CD4-positive, alpha-beta T cell (primary cell): ENCODE measurements around the gene ACVR1B. TPM values are rescaled to one million over a fixed set of nuclear protein-coding genes. Genes with fewer than 3 reads are reported as not detected.

Experiments
- ATAC-seq: fragments of 200-7000 bp; cut with Tn5 transposase; one replicate; pipeline ENCODE4 v1.10.0; 2022; ENCODE audit warnings: mild to moderate bottlenecking; ENCODE audit not compliant: poor library complexity
- CTCF ChIA-PET: fragments of 350-600 bp; sonication (Branson Sonifier 250); formaldehyde crosslinking; loops from one replicate; lab custom pipeline; 2021; ENCODE audit warnings: antibody characterized with exemption, inconsistent platforms; lab: Charles Lee
- POLR2A ChIA-PET: fragments of 350-600 bp; sonication (Branson Sonifier 250); formaldehyde crosslinking; loops from one replicate; lab custom pipeline; 2021; ENCODE audit warnings: antibody characterized with exemption, inconsistent platforms; lab: Charles Lee
- DNase-seq, 14 experiments: peaks; one replicate each; pipeline ENCODE4 v3.0.0-alpha.2; 2013 to 2020; ENCODE audit warnings: mixed read lengths in 2 of 14
- H3K27ac ChIP-seq, 2 donors: one replicate each; pipeline versions ENCODE4 v1.5.1 to v1.7.0; 2013; ENCODE audit warnings: low read length in 2 of 2, low read depth in 1 of 2, mild to moderate bottlenecking in 1 of 2
- H3K27me3 ChIP-seq, 2 experiments: 1 replicate in 1 of 2; 2 replicates in 1 of 2; pipeline versions ENCODE4 v1.6.1 to v1.7.0; 2013; ENCODE audit warnings: low read length in 2 of 2, control low read depth in 1 of 2, mild to moderate bottlenecking in 1 of 2, moderate library complexity in 1 of 2; ENCODE audit not compliant: insufficient read depth in 2 of 2, control insufficient read depth in 1 of 2
- H3K36me3 ChIP-seq: one replicate; pipeline ENCODE4 v1.6.1; 2013; ENCODE audit warnings: low read length, control low read depth; ENCODE audit not compliant: insufficient read depth
- H3K4me1 ChIP-seq: one replicate; pipeline ENCODE4 v1.6.1; 2013; ENCODE audit warnings: low read length, control low read depth; ENCODE audit not compliant: insufficient read depth
- H3K4me3 ChIP-seq: one replicate; pipeline ENCODE4 v1.5.1; 2013; ENCODE audit warnings: mild to moderate bottlenecking, low read length, moderate library complexity
- H3K9me3 ChIP-seq, 2 experiments: 1 replicate in 1 of 2; 2 replicates in 1 of 2; pipeline versions ENCODE4 v1.6.1 to v1.7.0; 2013; ENCODE audit warnings: low read length in 2 of 2, mild to moderate bottlenecking in 2 of 2, control low read depth in 1 of 2, moderate library complexity in 1 of 2; ENCODE audit not compliant: control insufficient read depth in 1 of 2, insufficient read depth in 1 of 2
- H3K27ac Mint-ChIP-seq: one replicate; pipeline ENCODE4 v1.8.0; 2020; ENCODE audit warnings: mixed read lengths
- H3K27me3 Mint-ChIP-seq: one replicate; pipeline ENCODE4 v1.8.0; 2021; ENCODE audit warnings: mixed read lengths
- H3K36me3 Mint-ChIP-seq: one replicate; pipeline ENCODE4 v1.8.0; 2021; ENCODE audit warnings: low read depth, mixed read lengths
- H3K4me1 Mint-ChIP-seq: one replicate; pipeline ENCODE4 v1.8.0; 2021; ENCODE audit warnings: low read depth, mixed read lengths
- H3K4me3 Mint-ChIP-seq: one replicate; pipeline ENCODE4 v1.8.0; 2020; ENCODE audit warnings: mild to moderate bottlenecking, mixed read lengths
- H3K9me3 Mint-ChIP-seq: one replicate; pipeline ENCODE4 v1.8.0; 2020; ENCODE audit warnings: mixed read lengths
- CTCF ChIP-seq: fragments of 200-600 bp; IDR thresholded peaks from one replicate; pipeline ENCODE4 v1.8.0; 2022; ENCODE audit warnings: antibody characterized with exemption, mild to moderate bottlenecking
- intact Hi-C, 2 experiments: fragments of 100-400 bp; cut with DNase I in 1 of 2; cut with micrococcal nuclease in 1 of 2; formaldehyde crosslinking; loops; one replicate each; pipeline versions ENCODE4 v1.15.1 to v1.9.0; 2023 to 2025; cut with DNase I, micrococcal nuclease
- total RNA-seq, 174 experiments: library from RNA in 2 of 174; stranded (reverse) in 2 of 174; gene quantifications; one replicate each; pipeline ENCODE4 v1.2.3 and lab custom pipeline; 2021 to 2026

ACVR1B gene
- total RNA-seq, 2 experiments from 2014 or later, result 14.2 to 14.5 TPM

GRCh38 chr12:51963477-51963876, 12.0 kb downstream of the ACVR1B start:
- H3K4me1 Mint-ChIP-seq, result peaks cover 48% of the 10 kb centered on the region
- H3K9me3 ChIP-seq, result no peaks in the 10 kb centered on the region
- intact Hi-C loops, result no loop called here
- no peaks in the 10 kb centered on the region for H3K27me3 ChIP-seq
- H3K4me3 Mint-ChIP-seq, result no peak overlapping the region
- no peak overlapping the region for H3K27ac ChIP-seq
- H3K4me3 ChIP-seq, result no peak overlapping the region
- H3K9me3 Mint-ChIP-seq, result no peaks in the 10 kb centered on the region
- ChIA-PET POLR2A (no interaction called here), CTCF (no interaction called here)
- no peaks in the 10 kb centered on the region for H3K27me3 Mint-ChIP-seq
- peaks cover 4% of the 10 kb centered on the region for H3K4me1 ChIP-seq
- H3K27ac Mint-ChIP-seq, result no peak overlapping the region
- ATAC-seq (no peak), DNase-seq (no peak)
- TF ChIP-seq CTCF, result no peak
- peaks cover 2% of the 10 kb centered on the region for H3K36me3 ChIP-seq
- H3K36me3 Mint-ChIP-seq, result peaks cover 28% of the 10 kb centered on the region

- CTCF ChIA-PET, result interaction anchor here (1.9 kb wide), 1 partner anchor 12 kb away, joined by 6 read pairs; no protein-coding TSS in a partner anchor
- TF ChIP-seq CTCF, result no peak
- intact Hi-C loops, result no loop called here
- no peaks in the 10 kb centered on the region for H3K36me3 ChIP-seq
- Mint-ChIP-seq H3K4me3 (peak overlapping the region; percentile 31), H3K27me3 (no peaks in the 10 kb centered on the region), H3K4me1 (peaks cover 66% of the 10 kb centered on the region), H3K9me3 (no peaks in the 10 kb centered on the region), H3K27ac (peak overlapping the region; percentile 67), H3K36me3 (peaks cover 2% of the 10 kb centered on the region)
- no peaks in the 10 kb centered on the region for H3K9me3 ChIP-seq
- DNase-seq (no peak), ATAC-seq (no peak)
- no peak overlapping the region for H3K4me3 ChIP-seq
- no peaks in the 10 kb centered on the region for H3K27me3 ChIP-seq
- POLR2A ChIA-PET, result interaction anchor here (3.2 kb wide), 1 partner anchor 8 kb away, joined by 19 read pairs; no protein-coding TSS in a partner anchor
- peaks cover 43% of the 10 kb centered on the region for H3K4me1 ChIP-seq
- no peak overlapping the region for H3K27ac ChIP-seq
Observed at GRCh38 chr12:51969643-51970042, 18.1 kb downstream of the ACVR1B start.

- Mint-ChIP-seq H3K27me3 (no peaks in the 10 kb centered on the region), H3K9me3 (no peaks in the 10 kb centered on the region), H3K4me1 (peaks cover 72% of the 10 kb centered on the region), H3K36me3 (peaks cover 9% of the 10 kb centered on the region), H3K27ac (peak overlapping the region; percentile 67), H3K4me3 (peak overlapping the region; percentile 72)
- DNase-seq, result peak in 7 of 14 experiments; percentile 2 to 70 (median 33)
- ATAC-seq, result peak; percentile 71
- intact Hi-C loops, result loop anchor here in 1 of 2 experiments (1.0 kb wide), 1 partner anchor 9 kb away; no protein-coding TSS in a partner anchor
- Histone ChIP-seq H3K4me3 (no peak overlapping the region), H3K27ac (no peak overlapping the region), H3K27me3 (no peaks in the 10 kb centered on the region), H3K9me3 (no peaks in the 10 kb centered on the region), H3K36me3 (no peaks in the 10 kb centered on the region), H3K4me1 (peaks cover 57% of the 10 kb centered on the region)
- CTCF ChIA-PET, result interaction anchor here (1.0 to 3.5 kb wide), 11 partner anchors 10 to 85 kb away, joined by 3 to 17 read pairs (median 5); partner anchors contain the start of gene ACVR1B
- POLR2A ChIA-PET, result interaction anchor here (1.0 to 3.2 kb wide), 3 partner anchors 9 to 19 kb away, joined by 3 to 19 read pairs (median 9); partner anchors contain the start of gene ACVR1B
- TF ChIP-seq CTCF, result peak; percentile 67
Observed at GRCh38 chr12:51970904-51971646, 19.6 kb downstream of the ACVR1B start.
